ENCODE data around the gene PML. TPM values are rescaled to one million over a fixed set of nuclear protein-coding genes. Genes with fewer than 3 reads are reported as not detected.

The PML gene
- total RNA-seq, 1 donor from 2014 or later: 89.5 TPM

- intact Hi-C loops (cut with micrococcal nuclease): no loop called here
Observed at GRCh38 chr15:74037171-74038117, 42.9 kb downstream of the PML start.

DNA sequence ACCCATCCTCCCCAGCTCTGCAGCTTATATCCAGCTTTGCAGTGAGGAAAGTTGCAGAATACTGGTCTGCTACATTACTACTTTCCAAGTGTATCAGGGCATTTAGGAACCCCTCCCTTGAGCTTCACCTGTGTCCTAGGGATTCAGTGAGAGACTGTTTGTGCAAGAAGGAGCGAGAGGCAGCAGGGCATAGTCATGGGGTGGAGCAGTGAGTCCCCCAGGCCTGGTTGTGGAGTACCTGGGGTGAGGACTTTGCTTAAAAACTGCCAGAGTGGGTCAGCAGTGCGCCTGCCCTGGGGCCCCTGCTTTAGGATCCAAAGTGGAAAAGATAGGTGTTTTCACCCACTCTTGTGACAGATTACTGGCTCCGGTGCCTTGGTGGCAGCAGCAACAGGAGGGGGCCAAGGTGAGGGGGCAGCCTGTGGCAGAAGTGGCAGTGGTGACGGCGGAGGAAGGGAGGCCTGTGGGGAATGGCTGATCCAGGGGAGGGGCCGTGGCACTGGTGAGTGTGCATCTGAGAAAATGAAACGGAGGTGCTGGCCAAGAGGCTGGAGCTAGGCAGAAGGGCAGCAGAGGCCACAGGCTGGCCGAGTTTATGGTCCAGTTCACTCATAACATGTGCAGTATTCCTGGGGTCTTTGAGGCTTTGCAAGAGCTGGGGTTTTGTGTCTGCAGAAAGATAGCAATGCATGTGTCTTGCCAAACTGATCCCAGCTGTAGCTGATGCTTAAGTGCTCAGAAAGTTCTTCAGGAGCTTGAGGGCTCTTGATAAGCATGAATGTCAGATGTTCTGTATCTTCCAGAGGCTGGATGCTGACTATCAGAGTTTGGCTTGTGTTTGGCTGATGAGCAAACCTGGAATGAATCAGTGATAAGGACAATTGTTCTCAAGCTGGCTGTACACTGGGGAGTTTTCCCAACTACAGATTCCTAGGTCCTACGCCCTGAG lies 44.5 kb downstream of the PML start:
- intact Hi-C loops (cut with micrococcal nuclease): no loop called here

DNA sequence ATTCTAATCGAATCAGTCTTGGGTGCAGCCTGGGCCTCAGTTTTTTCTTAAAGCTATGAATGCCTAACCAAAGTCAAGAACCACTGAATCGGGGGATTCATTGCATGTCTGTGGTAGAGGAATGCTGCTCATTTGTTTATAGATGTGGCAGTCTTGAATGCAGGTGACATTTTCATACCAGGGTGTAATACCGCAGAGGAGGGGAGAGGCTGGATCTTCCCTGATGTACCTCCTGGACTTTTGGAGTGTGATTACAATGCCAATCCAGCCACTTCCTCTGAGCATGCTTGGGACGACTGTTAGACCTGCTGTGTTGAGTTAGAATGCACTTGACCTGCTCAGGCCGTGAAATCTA lies 45.1 kb downstream of the PML start:
- intact Hi-C loops (cut with micrococcal nuclease): no loop called here

GRCh38 chr15:74040109-74040850 lies 45.8 kb downstream of the PML start:
- intact Hi-C loops (cut with micrococcal nuclease): no loop called here

- intact Hi-C loops (cut with micrococcal nuclease): no loop called here
Observed at GRCh38 chr15:74041311-74041756, 46.8 kb downstream of the PML start.

DNA sequence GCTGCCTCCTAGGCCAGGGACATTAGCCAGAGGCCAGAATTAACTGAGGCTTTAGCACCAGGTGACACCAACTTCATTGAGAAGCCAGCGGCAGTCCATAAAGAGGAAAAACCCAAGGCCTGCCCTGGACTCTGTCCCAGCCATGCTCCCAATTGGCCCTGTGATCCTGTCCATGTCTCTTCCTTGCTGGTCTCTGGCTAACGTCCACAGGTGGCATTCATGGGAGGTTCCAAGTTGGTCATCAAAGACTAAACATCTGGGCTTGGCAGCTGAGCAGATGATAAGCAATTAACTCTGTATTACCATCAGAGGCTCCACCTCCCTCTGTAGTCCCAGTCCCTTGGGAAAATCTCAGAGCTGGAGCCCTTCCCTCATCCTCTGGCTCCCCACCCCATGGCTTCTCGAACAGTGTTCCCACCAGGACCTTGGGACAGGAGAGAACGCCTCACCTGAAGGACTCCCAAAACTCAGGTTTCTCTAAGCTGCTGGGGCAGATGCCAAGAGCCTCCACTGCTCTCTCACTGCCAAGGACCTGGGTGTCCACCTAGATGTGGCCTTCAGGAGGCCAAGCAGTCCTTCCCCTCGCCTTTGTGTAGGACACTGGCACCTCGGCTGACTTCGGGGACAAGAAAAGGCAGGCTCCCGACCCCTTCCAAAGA lies 47.4 kb downstream of the PML start:
- intact Hi-C loops (cut with micrococcal nuclease): no loop called here

DNA sequence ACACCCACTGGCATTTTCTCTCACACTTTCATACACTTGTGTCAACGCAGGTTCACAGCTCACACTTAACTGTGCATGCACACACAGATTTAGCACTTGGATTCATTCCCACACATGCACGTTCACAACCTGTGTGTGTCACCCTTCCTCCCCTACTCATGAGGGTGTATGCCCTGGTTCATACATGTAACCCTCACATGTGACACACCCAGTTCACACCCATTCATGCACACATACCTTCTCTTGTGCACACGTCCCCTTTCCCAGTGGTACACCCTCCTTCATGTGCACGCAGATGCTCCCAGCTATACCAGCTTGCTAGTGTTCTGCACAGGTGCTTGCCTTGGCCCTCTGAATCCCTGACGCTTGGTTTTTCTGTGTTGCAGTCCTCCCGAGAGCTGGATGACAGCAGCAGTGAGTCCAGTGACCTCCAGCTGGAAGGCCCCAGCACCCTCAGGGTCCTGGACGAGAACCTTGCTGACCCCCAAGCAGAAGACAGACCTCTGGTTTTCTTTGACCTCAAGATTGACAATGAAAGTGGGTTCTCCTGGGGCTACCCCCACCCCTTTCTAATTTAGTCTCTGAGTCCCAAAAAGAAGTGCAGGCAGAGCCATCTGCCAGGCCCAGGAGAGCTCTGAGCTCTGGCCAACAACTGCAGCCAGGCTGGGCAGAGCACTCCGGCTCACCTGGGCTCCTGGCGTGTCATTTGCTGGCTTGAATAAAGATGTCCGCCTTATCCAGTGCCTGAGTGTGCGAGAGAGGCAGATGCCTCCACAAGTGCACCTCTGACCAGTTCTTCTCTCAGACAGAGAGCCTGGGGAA lies 48.3 kb downstream of the PML start:
- intact Hi-C loops (cut with micrococcal nuclease): no loop called here

DNA sequence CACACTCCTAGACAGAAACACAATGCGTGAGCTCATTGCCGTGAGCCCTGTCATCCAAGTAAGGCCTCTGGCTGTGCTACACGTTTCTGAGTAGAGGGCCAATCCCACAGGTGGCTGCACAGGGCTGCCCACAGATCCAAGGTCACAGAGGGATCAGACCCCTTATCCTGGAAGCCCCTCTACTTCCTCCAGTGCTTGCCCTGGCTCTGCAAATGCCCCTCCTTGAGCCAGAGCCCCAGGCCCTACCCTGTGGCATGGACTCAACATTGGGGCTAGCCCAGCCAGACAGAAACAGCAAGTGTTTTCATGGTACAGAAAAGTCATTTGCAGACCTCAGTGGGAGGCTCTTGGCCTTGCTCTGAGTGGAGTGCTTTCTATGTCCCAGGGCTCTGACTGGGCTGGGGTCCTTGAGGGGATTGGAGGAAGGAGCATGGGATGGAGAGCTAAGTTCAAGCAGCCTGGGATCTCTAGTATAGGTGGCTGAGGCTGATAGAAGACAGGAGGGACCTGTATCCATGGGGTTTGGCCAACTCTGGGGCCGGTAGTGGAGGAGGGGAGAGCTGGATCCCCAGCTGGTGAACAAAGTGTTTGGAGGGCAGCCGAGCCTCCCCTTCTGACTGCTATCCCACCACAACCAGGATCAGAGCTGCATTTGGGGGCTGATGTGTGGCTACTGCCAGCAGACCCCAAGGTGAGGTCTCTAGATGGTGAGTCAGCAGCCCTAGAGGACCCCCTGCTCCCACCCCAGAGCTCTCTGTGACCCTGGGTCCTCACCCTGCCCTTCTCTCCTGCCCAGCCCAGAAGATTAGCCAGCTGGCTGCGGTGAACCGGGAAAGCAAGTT lies 49.1 kb downstream of the PML start:
- intact Hi-C loops (cut with micrococcal nuclease): no loop called here

DNA sequence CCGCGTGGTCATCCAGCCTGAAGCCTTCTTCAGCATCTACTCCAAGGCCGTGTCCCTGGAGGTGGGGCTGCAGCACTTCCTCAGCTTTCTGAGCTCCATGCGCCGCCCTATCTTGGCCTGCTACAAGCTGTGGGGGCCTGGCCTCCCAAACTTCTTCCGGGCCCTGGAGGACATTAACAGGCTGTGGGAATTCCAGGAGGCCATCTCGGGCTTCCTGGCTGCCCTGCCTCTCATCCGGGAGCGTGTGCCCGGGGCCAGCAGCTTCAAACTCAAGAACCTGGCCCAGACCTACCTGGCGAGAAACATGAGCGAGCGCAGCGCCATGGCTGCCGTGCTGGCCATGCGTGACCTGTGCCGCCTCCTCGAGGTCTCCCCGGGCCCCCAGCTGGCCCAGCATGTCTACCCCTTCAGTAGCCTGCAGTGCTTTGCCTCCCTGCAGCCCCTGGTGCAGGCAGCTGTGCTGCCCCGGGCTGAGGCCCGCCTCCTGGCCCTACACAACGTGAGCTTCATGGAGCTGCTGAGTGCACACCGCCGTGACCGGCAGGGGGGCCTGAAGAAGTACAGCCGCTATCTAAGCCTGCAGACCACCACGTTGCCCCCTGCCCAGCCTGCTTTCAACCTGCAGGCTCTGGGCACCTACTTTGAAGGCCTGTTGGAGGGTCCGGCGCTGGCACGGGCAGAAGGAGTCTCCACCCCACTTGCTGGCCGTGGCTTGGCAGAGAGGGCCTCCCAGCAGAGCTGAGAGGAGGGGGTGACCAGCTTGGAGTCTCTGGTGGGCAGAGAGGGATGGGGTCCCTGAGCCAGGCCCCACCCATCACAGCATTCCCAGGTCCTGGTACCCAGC lies 50.0 kb downstream of the PML start:
- intact Hi-C loops (cut with micrococcal nuclease): no loop called here

GRCh38 chr15:74045184-74045583 lies 50.7 kb downstream of the PML start:
- intact Hi-C loops (cut with micrococcal nuclease): no loop called here

- intact Hi-C loops (cut with micrococcal nuclease): no loop called here
Observed at GRCh38 chr15:74045636-74046274, 51.2 kb downstream of the PML start.

DNA sequence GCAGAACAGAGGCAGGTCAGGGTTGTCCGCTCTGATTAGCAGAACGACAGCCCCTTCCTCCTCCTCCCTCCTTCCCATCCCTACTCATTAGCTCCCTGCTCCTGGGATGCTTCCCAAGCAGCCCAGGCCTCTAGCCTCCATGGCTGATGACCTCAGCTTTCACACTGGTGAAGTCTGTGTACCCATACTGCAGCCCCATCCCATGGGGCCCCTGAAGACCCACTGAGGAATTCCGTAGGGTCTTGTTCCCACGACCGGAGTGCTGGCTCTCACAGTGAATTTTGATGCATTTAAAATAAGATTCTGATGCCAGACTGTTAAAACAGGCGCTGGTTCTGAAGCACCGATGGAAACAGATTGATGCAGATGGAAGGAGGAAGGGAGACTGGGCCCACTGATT lies 51.8 kb downstream of the PML start:
- intact Hi-C loops (cut with micrococcal nuclease): no loop called here

DNA sequence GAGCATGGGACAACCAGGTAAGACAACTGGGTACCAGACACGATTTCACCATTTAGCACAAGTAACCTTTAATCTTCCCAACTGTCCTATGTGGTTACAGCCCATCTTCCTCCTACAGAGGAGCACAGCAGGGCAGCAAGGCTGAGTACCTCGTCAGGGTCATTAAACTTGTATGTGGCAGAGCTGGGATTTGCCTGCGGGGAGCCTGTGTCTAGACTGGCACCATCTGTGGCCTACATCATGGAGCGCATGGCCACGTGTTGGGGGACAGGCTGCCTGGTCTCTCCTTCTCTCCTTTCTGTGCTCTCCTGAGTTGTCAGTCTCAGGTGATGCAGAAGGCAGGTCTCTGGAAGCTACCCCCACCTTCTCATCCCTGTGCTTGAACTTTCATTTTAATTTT lies 55.6 kb downstream of the PML start:
- intact Hi-C loops (cut with micrococcal nuclease): loop anchor here (5.0 kb wide), 1 partner anchor 78 kb away; no protein-coding TSS in a partner anchor

- intact Hi-C loops (cut with micrococcal nuclease): loop anchor here (5.0 kb wide), 1 partner anchor 78 kb away; no protein-coding TSS in a partner anchor
Observed at GRCh38 chr15:74050556-74051234, 56.2 kb downstream of the PML start.

GRCh38 chr15:74052271-74053260 lies 58.0 kb downstream of the PML start:
- intact Hi-C loops (cut with micrococcal nuclease): loop anchor here (5.0 kb wide), 1 partner anchor 80 kb away; no protein-coding TSS in a partner anchor
